Keratinocyte (primary cell): ENCODE results near the gene DRICH1. TPM values are rescaled to one million over a fixed set of nuclear protein-coding genes. Genes with fewer than 3 reads are reported as not detected.

Source experiments
- DNase-seq: peaks from one replicate; pipeline ENCODE4 v3.0.0-alpha.2; 2011; ENCODE audit warnings: low read depth, missing footprints, low spot score
- FAIRE-seq: peaks from 2 replicates; lab custom pipeline; 2011; peaks lifted over from hg19 to GRCh38; lab: Jason Lieb, UNC
- H2AFZ ChIP-seq: 2 replicates; pipeline ENCODE4 v1.6.0; 2012; ENCODE audit warnings: low read length, control low read depth, inconsistent platforms; ENCODE audit not compliant: control insufficient read depth
- H3K27ac ChIP-seq: 2 replicates; pipeline ENCODE4 v1.5.1; 2011; ENCODE audit warnings: low read length; ENCODE audit not compliant: control insufficient read depth, insufficient read depth
- H3K27me3 ChIP-seq: 3 replicates; pipeline ENCODE4 v1.6.0; 2011; ENCODE audit warnings: low read length; ENCODE audit not compliant: control insufficient read depth, insufficient read depth; ENCODE audit errors: extremely low read depth
- H3K36me3 ChIP-seq, 2 experiments: 2 replicates in 1 of 2; 3 replicates in 1 of 2; pipeline ENCODE4 v1.5.1; 2011; ENCODE audit warnings: low read length in 2 of 2, mild to moderate bottlenecking in 1 of 2; ENCODE audit not compliant: control insufficient read depth in 2 of 2, insufficient read depth in 2 of 2; ENCODE audit errors: extremely low read depth in 1 of 2
- H3K4me1 ChIP-seq: 3 replicates; pipeline ENCODE4 v1.5.1; 2011; ENCODE audit warnings: low read length; ENCODE audit not compliant: control insufficient read depth, insufficient read depth; ENCODE audit errors: extremely low read depth
- H3K4me2 ChIP-seq: 3 replicates; pipeline ENCODE4 v1.6.0; 2011; ENCODE audit warnings: low read depth, low read length; ENCODE audit not compliant: control insufficient read depth, insufficient read depth; ENCODE audit errors: extremely low read depth
- H3K4me3 ChIP-seq, 3 experiments: fragments of 200-600 bp in 1 of 3; sonication (generic) in 1 of 3; 2 replicates in 2 of 3; 3 replicates in 1 of 3; pipeline ENCODE4 v1.5.1; 2011 to 2016; ENCODE audit warnings: low read length in 3 of 3, mild to moderate bottlenecking in 3 of 3, control low read depth in 2 of 3, inconsistent platforms in 1 of 3, low read depth in 1 of 3, mixed read lengths in 1 of 3, mixed run types in 1 of 3, moderate library complexity in 1 of 3; ENCODE audit not compliant: control insufficient read depth in 2 of 3, insufficient read depth in 2 of 3; ENCODE audit errors: extremely low read depth in 1 of 3
- H3K79me2 ChIP-seq: 2 replicates; pipeline ENCODE4 v1.6.0; 2012; ENCODE audit warnings: low read length; ENCODE audit not compliant: control insufficient read depth, insufficient read depth
- H3K9ac ChIP-seq: 3 replicates; pipeline ENCODE4 v1.6.0; 2011; ENCODE audit warnings: low read length; ENCODE audit not compliant: control insufficient read depth, insufficient read depth; ENCODE audit errors: extremely low read depth
- H3K9me1 ChIP-seq: 3 replicates; pipeline ENCODE4 v1.6.0; 2011; ENCODE audit warnings: low read length; ENCODE audit not compliant: control insufficient read depth, insufficient read depth; ENCODE audit errors: extremely low read depth
- H3K9me3 ChIP-seq: 2 replicates; pipeline ENCODE4 v1.5.1; 2012; ENCODE audit warnings: low read depth, low read length; ENCODE audit not compliant: control insufficient read depth
- H4K20me1 ChIP-seq: 3 replicates; pipeline ENCODE4 v1.6.0; 2011; ENCODE audit warnings: low read length; ENCODE audit not compliant: control insufficient read depth, insufficient read depth; ENCODE audit errors: extremely low read depth
- CTCF ChIP-seq, 3 experiments: IDR thresholded peaks in 1 of 3; conservative IDR thresholded peaks in 1 of 3; optimal IDR thresholded peaks in 1 of 3; 2 replicates in 2 of 3; 3 replicates in 1 of 3; pipeline versions ENCODE3 to v1.5.1; 2011; ENCODE audit warnings: low read length in 3 of 3, mild to moderate bottlenecking in 3 of 3, moderate library complexity in 2 of 3, control low read depth in 1 of 3, inconsistent platforms in 1 of 3; ENCODE audit not compliant: insufficient read depth in 2 of 3; ENCODE audit errors: extremely low read depth in 1 of 3
- EZH2 ChIP-seq: IDR thresholded peaks from one replicate; pipeline ENCODE4 v1.6.1; 2012; ENCODE audit warnings: inconsistent platforms, mild to moderate bottlenecking, low read length, moderate library complexity
- dilution Hi-C: fragments of 300-500 bp; cut with MboI; formaldehyde crosslinking; loops from one replicate; pipeline ENCODE4 v1.7.0; 2020; ENCODE audit warnings: low sequenced_read_pairs; ENCODE audit not compliant: extremely low pct_ligation_motif_present
- polyA minus RNA-seq, 3 experiments: library from RNA; depleted of rRNA, polyadenylated mRNA; stranded (reverse); fragments of >200 nt; gene quantifications; 1 replicate in 1 of 3; 2 replicates in 1 of 3; 3 replicates in 1 of 3; pipeline ENCODE4 v1.2.3, GENCODE V29; 2011
- polyA plus RNA-seq, 5 experiments: library from polyadenylated mRNA; depleted of rRNA in 3 of 5; stranded (reverse) in 3 of 5; stranded (forward) in 1 of 5; unstranded in 1 of 5; fragments of >200 nt; gene quantifications; 1 replicate in 1 of 5; 2 replicates in 3 of 5; 3 replicates in 1 of 5; pipeline versions ENCODE4 v1.2.1 to v1.2.3, GENCODE V29; 2011 to 2012; ENCODE audit warnings: missing spikeins in 2 of 5, low read depth in 1 of 5, low replicate concordance in 1 of 5

DRICH1 gene
- 0.09 to 0.12 TPM in 2 of 3 replicates, not detected in the other for polyA plus RNA-seq
- not detected for polyA plus RNA-seq (2011; ENCODE audit: low read depth)
- not detected in 2 replicates for polyA plus RNA-seq (2011; cell fraction: cytosol; rRNA removed)
- polyA plus RNA-seq (2011; cell fraction: nucleus; rRNA removed): 0.21 and 0.48 TPM in 2 replicates
- not detected in 2 replicates for polyA plus RNA-seq (2012; ENCODE audit: low replicate concordance)
- polyA minus RNA-seq: not detected in 3 replicates
- polyA minus RNA-seq (2011; cell fraction: cytosol; rRNA and poly(A)+ RNA removed): not detected
- 0.74 TPM in 1 of 2 replicates, not detected in the other for polyA minus RNA-seq (2011; cell fraction: nucleus; rRNA and poly(A)+ RNA removed)

- dilution Hi-C loops: no loop called here
- DNase-seq: no peak
- no peak within 1 kb of the TSS for H2AFZ ChIP-seq
- no peak within 1 kb of the TSS for H3K4me2 ChIP-seq
- no peaks in the 10 kb centered on the region for H3K9me3 ChIP-seq
- H3K36me3 ChIP-seq: no peaks in the 10 kb centered on the region
- no peak within 1 kb of the TSS for H3K9ac ChIP-seq
- no peak for TF ChIP-seq CTCF (optimal IDR thresholded peaks at IDR 0.05 in 1 of 3, IDR thresholded peaks at IDR 0.05 in 1 of 3, conservative IDR thresholded peaks at IDR 0.05 in 1 of 3; ENCODE audit: extremely low read depth in 1 of 3, insufficient read depth in 2 of 3, low read length in 3 of 3)
- no peak for TF ChIP-seq EZH2
- no peaks in the 10 kb centered on the region for H3K27me3 ChIP-seq
- FAIRE-seq: no peak
- H3K79me2 ChIP-seq: no peaks in the 10 kb centered on the region
- H3K4me1 ChIP-seq: no peaks in the 10 kb centered on the region
- no peak within 1 kb of the TSS for H3K27ac ChIP-seq
- H4K20me1 ChIP-seq: no peaks in the 10 kb centered on the region
- no peaks in the 10 kb centered on the region for H3K9me1 ChIP-seq
- H3K4me3 ChIP-seq: no peak within 1 kb of the TSS
These were observed at the start of gene DRICH1 for GRCh38 chr22:23632178-23632577. Gene DRICH1 (minus strand): TSS chr22:23632321. CDS start chr22:23632023, 298 bp downstream.

- no peak overlapping the region for H3K4me2 ChIP-seq
- H3K27me3 ChIP-seq: no peaks in the 10 kb centered on the region
- H4K20me1 ChIP-seq: no peaks in the 10 kb centered on the region
- H3K9me3 ChIP-seq: no peaks in the 10 kb centered on the region
- DNase-seq (no peak), FAIRE-seq (no peak)
- dilution Hi-C loops: no loop called here
- H3K4me3 ChIP-seq: no peak overlapping the region
- no peaks in the 10 kb centered on the region for H3K9me1 ChIP-seq
- no peak overlapping the region for H3K9ac ChIP-seq
- no peaks in the 10 kb centered on the region for H3K4me1 ChIP-seq
- no peaks in the 10 kb centered on the region for H3K79me2 ChIP-seq
- H2AFZ ChIP-seq: no peak overlapping the region
- H3K36me3 ChIP-seq: peaks cover 0 to 8% of the 10 kb centered on the region in 2 experiments
- TF ChIP-seq CTCF (optimal IDR thresholded peaks at IDR 0.05 in 1 of 3, IDR thresholded peaks at IDR 0.05 in 1 of 3, conservative IDR thresholded peaks at IDR 0.05 in 1 of 3; ENCODE audit: extremely low read depth in 1 of 3, insufficient read depth in 2 of 3, low read length in 3 of 3): no peak
- no peak for TF ChIP-seq EZH2
- H3K27ac ChIP-seq: no peak overlapping the region
These were observed 49.1 kb upstream of the DRICH1 start for GRCh38 chr22:23681026-23681809.
